BLaER1 treated with 17β-estradiol and CSF1 and Interleukin-3, amounts not matched to agents 10 nM and 100 nM (cell line): ENCODE data around the gene DMRTB1.

ENCODE experiments used
- H3K27ac ChIP-seq, 11 experiments: shearing (Covaris generic); formaldehyde crosslinking; 2 replicates each; pipeline ENCODE4 v1.8.1; 2022
- H3K27me3 ChIP-seq, 11 experiments: shearing (Covaris generic); formaldehyde crosslinking; 2 replicates each; pipeline ENCODE4 v1.8.1; 2022
- H3K36me3 ChIP-seq, 11 experiments: shearing (Covaris generic); formaldehyde crosslinking; 2 replicates each; pipeline ENCODE4 v1.8.1; 2022
- H3K4me1 ChIP-seq, 10 experiments: shearing (Covaris generic); formaldehyde crosslinking; 2 replicates each; pipeline ENCODE4 v1.8.1; 2022
- H3K4me2 ChIP-seq, 11 experiments: shearing (Covaris generic); formaldehyde crosslinking; 2 replicates each; pipeline ENCODE4 v1.8.1; 2022
- H3K4me3 ChIP-seq, 10 experiments: shearing (Covaris generic); formaldehyde crosslinking; 2 replicates each; pipeline ENCODE4 v1.8.1; 2022
- H3K9ac ChIP-seq, 11 experiments: shearing (Covaris generic); formaldehyde crosslinking; 2 replicates each; pipeline ENCODE4 v1.8.1; 2022
- H3K9me3 ChIP-seq, 11 experiments: shearing (Covaris generic); formaldehyde crosslinking; replicated peaks in 1 of 11; 2 replicates each; pipeline ENCODE4 v1.8.1; 2022
- H4K20me1 ChIP-seq, 11 experiments: shearing (Covaris generic); formaldehyde crosslinking; 2 replicates each; pipeline ENCODE4 v1.8.1; 2022
- Cebpa-rat ChIP-seq, 11 experiments: shearing (Covaris generic); IDR thresholded peaks; 2 replicates each; pipeline ENCODE4 v1.8.1; 2022

DMRTB1 gene

DNA sequence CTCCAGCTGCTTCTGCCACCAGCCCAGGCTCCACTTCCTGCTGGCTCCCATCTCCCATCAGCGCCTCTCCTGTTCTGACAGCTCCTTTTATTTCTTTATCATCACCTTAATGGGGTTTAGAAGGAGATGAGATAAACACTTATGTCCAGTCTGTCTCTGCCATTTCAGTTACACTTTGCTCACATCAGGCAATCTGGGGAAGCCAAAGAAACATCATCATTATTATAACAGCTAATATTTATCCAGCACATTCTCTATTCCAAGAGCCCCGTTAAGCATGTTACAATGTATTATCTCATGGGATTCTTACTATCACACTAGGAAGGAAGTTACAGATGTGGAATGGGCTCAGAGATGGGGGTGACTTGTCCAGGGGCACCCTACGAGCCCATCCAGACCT, 31.2 kb downstream of the DMRTB1 start:
- TF ChIP-seq Cebpa-rat (IDR thresholded peaks at IDR 0.05) = no peak
- H3K9me3 ChIP-seq = no peaks in the 10 kb centered on the region; a peak in 1 of 22 replicates
- no peaks in the 10 kb centered on the region for H3K27me3 ChIP-seq

GRCh38 chr1:53495633-53496345, 36.6 kb downstream of the DMRTB1 start:
- no peaks in the 10 kb centered on the region for H3K9me3 ChIP-seq
- no peak overlapping the region for H3K27ac ChIP-seq
- TF ChIP-seq Cebpa-rat (IDR thresholded peaks at IDR 0.05) = no peak
- peaks cover 14 to 27% (median 22%) of the 10 kb centered on the region in 10 experiments for H3K4me1 ChIP-seq
- 0 out of 22 replicates have a peak, but pooled peaks cover 0 to 10% (median 0%) of the 10 kb centered on the region in 11 experiments for H4K20me1 ChIP-seq
- no peak overlapping the region for H3K9ac ChIP-seq
- H3K27me3 ChIP-seq = no peaks in the 10 kb centered on the region
- H3K4me2 ChIP-seq = peak overlapping the region in 1 of 11 experiments; percentile 2; a peak in 1 of 22 replicates
- no peak overlapping the region for H3K4me3 ChIP-seq
- no peaks in the 10 kb centered on the region for H3K36me3 ChIP-seq

More for the DNA sequence above, 31.2 kb downstream of the DMRTB1 start:
- Histone ChIP-seq H3K9ac (no peak overlapping the region), H3K4me2 (no peak overlapping the region), H3K27ac (no peak overlapping the region), H3K36me3 (no peaks in the 10 kb centered on the region), H3K4me1 (peaks cover 0 to 3% (median 0%) of the 10 kb centered on the region in 10 experiments; a peak in 4 of 20 replicates), H3K4me3 (no peak overlapping the region), H4K20me1 (no peaks in the 10 kb centered on the region)

DNA sequence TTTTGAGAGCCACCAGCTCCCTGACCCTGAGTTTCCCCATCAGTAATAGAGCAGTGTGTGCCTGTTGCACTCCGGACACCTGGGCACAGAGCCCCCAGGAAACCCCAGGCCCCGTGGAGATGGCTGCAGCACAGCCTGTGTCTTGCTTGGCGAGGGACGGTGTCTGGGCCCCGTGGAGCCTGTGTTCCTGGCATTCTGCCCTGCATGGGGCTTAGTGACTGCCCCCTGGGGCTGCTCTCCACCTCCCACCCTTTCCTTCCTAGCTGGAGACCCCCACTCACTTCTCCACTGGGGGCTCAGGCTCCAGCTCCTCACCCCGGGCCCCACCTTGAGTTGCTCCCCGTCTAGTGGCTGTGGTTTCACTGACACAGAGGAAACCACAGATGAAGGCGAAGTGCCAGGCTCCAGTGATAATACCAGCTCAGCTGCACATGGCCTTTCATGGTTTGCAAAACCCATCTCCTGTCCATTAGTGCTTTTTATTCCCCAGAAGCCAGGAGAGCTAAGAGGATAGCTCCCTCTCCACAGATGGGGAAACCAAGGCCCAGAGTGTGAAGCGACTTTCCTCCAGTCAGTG, 39.4 kb downstream of the DMRTB1 start:
- no peak for TF ChIP-seq Cebpa-rat (IDR thresholded peaks at IDR 0.05)
- Histone ChIP-seq H3K9me3 (no peaks in the 10 kb centered on the region), H3K4me1 (peaks cover 14 to 34% (median 22%) of the 10 kb centered on the region in 10 experiments), H3K4me3 (no peak overlapping the region), H3K27me3 (no peaks in the 10 kb centered on the region), H3K4me2 (peak overlapping the region; percentile 23 to 81 (median 67)), H3K9ac (peak overlapping the region in 1 of 11 experiments; percentile 18; a peak in 1 of 22 replicates), H3K36me3 (no peaks in the 10 kb centered on the region), H4K20me1 (0 out of 22 replicates have a peak, but pooled peaks cover 0 to 10% (median 0%) of the 10 kb centered on the region in 11 experiments), H3K27ac (no peak overlapping the region)

DNA sequence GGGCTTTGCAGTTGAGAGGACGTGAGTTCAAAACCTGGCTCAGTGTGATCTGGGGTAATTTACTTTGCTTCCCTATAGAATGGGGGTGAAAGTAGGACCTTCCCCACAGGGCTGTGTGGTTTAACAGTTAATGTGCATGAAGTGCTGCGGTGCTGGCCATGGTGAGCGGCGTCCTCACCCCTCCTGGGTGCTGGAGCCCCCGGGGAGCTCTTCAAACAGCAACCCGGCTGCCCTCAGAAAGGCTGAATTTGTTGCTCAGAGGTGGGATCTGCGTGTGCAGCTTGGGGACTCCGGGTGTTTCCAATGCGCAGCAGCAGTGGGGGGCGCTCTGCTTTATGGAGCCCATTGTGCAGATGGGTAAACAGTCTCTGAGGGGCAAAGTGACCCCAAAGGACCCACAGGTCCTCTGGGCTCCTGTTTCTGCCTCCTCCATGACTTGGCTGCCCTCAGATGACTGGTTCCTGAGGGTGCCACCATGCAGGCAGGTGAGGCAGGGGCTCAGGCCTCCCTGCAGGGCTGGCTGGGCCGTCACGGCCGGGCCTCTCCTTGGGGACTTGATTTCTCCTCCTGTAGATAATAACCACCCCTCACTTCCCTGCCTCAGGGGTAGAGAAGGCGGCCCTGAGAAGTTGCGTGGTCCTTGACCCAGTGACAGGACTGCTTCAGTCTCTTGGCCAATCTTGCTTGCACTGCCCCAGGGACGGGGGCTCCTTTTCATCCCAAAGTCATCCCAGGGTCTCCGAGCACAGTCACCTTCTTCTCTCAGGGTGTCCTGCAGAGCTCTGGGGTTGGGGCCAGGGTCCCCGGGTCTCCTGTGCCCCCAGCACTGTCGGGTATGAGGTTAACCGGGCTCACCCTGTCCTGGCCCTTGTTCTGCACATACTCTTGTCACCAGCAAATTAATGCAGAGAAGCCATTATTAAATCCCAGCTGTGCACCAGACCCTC, 40.3 kb downstream of the DMRTB1 start:
- TF ChIP-seq Cebpa-rat (IDR thresholded peaks at IDR 0.05) = no peak
- Histone ChIP-seq H3K4me2 (peak overlapping the region; percentile 23 to 81 (median 67); a peak in 21 of 22 replicates), H3K36me3 (no peaks in the 10 kb centered on the region), H3K9ac (no peak overlapping the region), H4K20me1 (0 out of 22 replicates have a peak, but pooled peaks cover 0 to 10% (median 0%) of the 10 kb centered on the region in 11 experiments), H3K4me3 (no peak overlapping the region), H3K9me3 (no peaks in the 10 kb centered on the region), H3K4me1 (peaks cover 14 to 34% (median 22%) of the 10 kb centered on the region in 10 experiments), H3K27ac (no peak overlapping the region), H3K27me3 (no peaks in the 10 kb centered on the region)

- Histone ChIP-seq H3K27ac (no peak overlapping the region), H3K4me3 (no peak overlapping the region), H3K4me2 (peak overlapping the region in 6 of 11 experiments; percentile 61 to 78 (median 71); a peak in 7 of 22 replicates), H3K9ac (no peak overlapping the region), H3K36me3 (no peaks in the 10 kb centered on the region), H3K4me1 (peaks cover 14 to 34% (median 22%) of the 10 kb centered on the region in 10 experiments), H3K9me3 (no peaks in the 10 kb centered on the region), H3K27me3 (no peaks in the 10 kb centered on the region), H4K20me1 (peaks cover 0 to 10% (median 0%) of the 10 kb centered on the region in 11 experiments; a peak in 2 of 22 replicates)
- no peak for TF ChIP-seq Cebpa-rat (IDR thresholded peaks at IDR 0.05)
Observed at GRCh38 chr1:53500204-53501064, 41.2 kb downstream of the DMRTB1 start.

- no peaks in the 10 kb centered on the region for H3K27me3 ChIP-seq
- H3K4me3 ChIP-seq = no peak overlapping the region
- H3K27ac ChIP-seq = no peak overlapping the region
- H3K4me2 ChIP-seq = no peak overlapping the region
- H3K4me1 ChIP-seq = peaks cover 8 to 34% (median 22%) of the 10 kb centered on the region in 10 experiments
- no peak overlapping the region for H3K9ac ChIP-seq
- no peaks in the 10 kb centered on the region for H3K9me3 ChIP-seq
- no peaks in the 10 kb centered on the region for H3K36me3 ChIP-seq
- TF ChIP-seq Cebpa-rat (IDR thresholded peaks at IDR 0.05) = no peak
- peaks cover 0 to 10% (median 0%) of the 10 kb centered on the region in 11 experiments; a peak in 2 of 22 replicates for H4K20me1 ChIP-seq
Observed at GRCh38 chr1:53501065-53502005, 42.1 kb downstream of the DMRTB1 start.

DNA sequence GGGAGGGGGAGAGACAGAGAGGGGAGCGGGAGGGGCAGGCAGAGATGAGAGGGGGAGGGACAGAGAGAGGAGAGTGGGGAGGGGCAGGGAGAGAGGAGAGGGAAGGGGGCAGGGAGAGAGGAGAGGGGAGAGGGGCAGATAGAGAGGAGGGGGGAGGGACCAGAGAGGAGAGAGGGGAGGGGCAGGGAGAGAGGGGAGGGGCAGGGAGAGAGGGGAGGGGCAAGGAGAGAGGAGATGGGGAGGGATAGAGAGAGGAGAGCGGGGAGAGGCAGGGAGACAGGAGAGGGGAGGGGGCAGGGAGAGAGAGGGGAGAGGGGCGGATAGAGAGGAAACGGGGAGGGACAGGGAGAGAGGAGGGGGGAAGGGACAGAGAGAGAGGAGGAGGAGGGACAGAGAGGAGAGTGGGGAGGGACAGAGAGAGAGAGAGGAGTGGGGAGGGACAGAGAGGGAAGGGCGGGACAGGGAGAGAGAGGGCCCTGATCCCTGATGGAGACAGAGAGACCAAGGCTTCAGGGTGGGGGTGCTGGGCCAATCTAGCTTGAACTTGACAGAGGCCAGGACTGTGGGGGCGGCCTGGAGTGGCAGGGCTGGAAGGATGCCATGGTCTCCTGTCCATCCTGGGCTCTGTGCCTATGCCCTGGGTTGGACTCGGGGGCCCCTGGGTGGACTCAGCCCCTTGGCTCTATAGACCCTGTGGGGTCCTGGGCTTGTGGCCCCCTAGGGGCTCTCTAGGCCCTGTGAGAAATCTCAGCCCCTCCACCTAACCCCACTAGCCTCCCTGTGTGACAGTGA, 43.6 kb downstream of the DMRTB1 start:
- no peak for TF ChIP-seq Cebpa-rat (IDR thresholded peaks at IDR 0.05)
- Histone ChIP-seq H3K27me3 (no peaks in the 10 kb centered on the region), H3K9ac (no peak overlapping the region), H3K9me3 (no peaks in the 10 kb centered on the region), H3K4me2 (no peak overlapping the region), H3K4me3 (no peak overlapping the region), H3K4me1 (peaks cover 8 to 30% (median 22%) of the 10 kb centered on the region in 10 experiments), H3K27ac (no peak overlapping the region), H4K20me1 (peaks cover 0 to 10% (median 0%) of the 10 kb centered on the region in 11 experiments; a peak in 3 of 22 replicates), H3K36me3 (no peaks in the 10 kb centered on the region)
